Activated B cell treated with CpG ODN at 0.5 μM for 24 hours (primary cell): Measurements from ENCODE around the gene FOXK1. TPM values are rescaled to one million over a fixed set of nuclear protein-coding genes. Genes with fewer than 3 reads are reported as not detected.
A peak's percentile ranks its signal among the peaks of the same experiment; 100 is the strongest.

ENCODE experiments used
- ATAC-seq: fragments of 200-7000 bp; cut with Tn5 transposase; one replicate; pipeline ENCODE4 v1.10.0; 2021; ENCODE audit warnings: low read depth, mild to moderate bottlenecking, moderate library complexity
- CTCF ChIA-PET: fragments of 350-600 bp; sonication (Branson Sonifier 250); formaldehyde crosslinking; loops from one replicate; lab custom pipeline; 2021; ENCODE audit warnings: antibody characterized with exemption; lab: Charles Lee
- POLR2A ChIA-PET: fragments of 350-600 bp; sonication (Branson Sonifier 250); formaldehyde crosslinking; loops from one replicate; lab custom pipeline; 2021; ENCODE audit warnings: antibody characterized with exemption; lab: Charles Lee
- DNase-seq: peaks from one replicate; pipeline ENCODE4 v3.0.0; 2022
- H3K27ac Mint-ChIP-seq: one replicate; pipeline ENCODE4 v1.8.0; 2020; ENCODE audit warnings: mixed read lengths
- H3K27me3 Mint-ChIP-seq: one replicate; pipeline ENCODE4 v1.8.0; 2021; ENCODE audit warnings: mixed read lengths
- H3K36me3 Mint-ChIP-seq: one replicate; pipeline ENCODE4 v1.8.0; 2021; ENCODE audit warnings: low read depth, mixed read lengths
- H3K4me1 Mint-ChIP-seq: one replicate; pipeline ENCODE4 v1.8.0; 2021; ENCODE audit warnings: mixed read lengths
- H3K4me3 Mint-ChIP-seq: one replicate; pipeline ENCODE4 v1.8.0; 2020; ENCODE audit warnings: mild to moderate bottlenecking, mixed read lengths
- H3K9me3 Mint-ChIP-seq: one replicate; pipeline ENCODE4 v1.8.0; 2020; ENCODE audit warnings: mixed read lengths
- intact Hi-C: fragments of 100-400 bp; cut with micrococcal nuclease; formaldehyde crosslinking; loops from one replicate; pipeline ENCODE4 v1.15.1; 2024
- total RNA-seq: library from RNA; stranded (reverse); gene quantifications from 2 replicates; pipeline ENCODE4 v1.2.3, GENCODE V29; 2022
- TF ChIP-seq, protein P1 (sequence below): fragments of 200-600 bp; IDR thresholded peaks from one replicate; pipeline ENCODE4 v1.8.0; 2022; ENCODE audit warnings: antibody characterized with exemption, mild to moderate bottlenecking

Gene FOXK1
- total RNA-seq, 1 donor from 2014 or later: 42.7 TPM

DNA sequence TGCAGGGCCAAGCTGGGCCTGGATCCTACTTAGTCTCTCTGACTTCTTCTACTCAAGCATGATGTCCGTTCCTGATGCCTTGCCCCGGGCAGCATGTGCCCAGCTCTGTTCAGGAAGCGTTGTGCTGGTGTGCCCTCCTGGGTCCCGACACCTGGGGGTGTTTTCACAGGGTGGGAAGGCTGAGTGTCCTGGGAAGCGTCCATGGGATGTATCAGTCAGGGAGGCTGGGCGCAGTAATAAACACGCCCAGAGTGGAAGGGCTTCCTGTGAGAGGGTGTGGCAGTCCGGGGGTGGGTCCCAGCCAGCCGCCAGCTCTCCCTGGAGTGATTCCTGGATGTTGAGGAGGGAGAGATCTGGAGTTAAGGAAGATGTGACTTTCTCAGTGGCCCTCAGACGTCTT lies 29.0 kb downstream of the FOXK1 start:
- no peak for DNase-seq
- TF ChIP-seq, protein P1, sequence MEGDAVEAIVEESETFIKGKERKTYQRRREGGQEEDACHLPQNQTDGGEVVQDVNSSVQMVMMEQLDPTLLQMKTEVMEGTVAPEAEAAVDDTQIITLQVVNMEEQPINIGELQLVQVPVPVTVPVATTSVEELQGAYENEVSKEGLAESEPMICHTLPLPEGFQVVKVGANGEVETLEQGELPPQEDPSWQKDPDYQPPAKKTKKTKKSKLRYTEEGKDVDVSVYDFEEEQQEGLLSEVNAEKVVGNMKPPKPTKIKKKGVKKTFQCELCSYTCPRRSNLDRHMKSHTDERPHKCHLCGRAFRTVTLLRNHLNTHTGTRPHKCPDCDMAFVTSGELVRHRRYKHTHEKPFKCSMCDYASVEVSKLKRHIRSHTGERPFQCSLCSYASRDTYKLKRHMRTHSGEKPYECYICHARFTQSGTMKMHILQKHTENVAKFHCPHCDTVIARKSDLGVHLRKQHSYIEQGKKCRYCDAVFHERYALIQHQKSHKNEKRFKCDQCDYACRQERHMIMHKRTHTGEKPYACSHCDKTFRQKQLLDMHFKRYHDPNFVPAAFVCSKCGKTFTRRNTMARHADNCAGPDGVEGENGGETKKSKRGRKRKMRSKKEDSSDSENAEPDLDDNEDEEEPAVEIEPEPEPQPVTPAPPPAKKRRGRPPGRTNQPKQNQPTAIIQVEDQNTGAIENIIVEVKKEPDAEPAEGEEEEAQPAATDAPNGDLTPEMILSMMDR: no peak
- ATAC-seq: no peak
- Mint-ChIP-seq H3K27ac (peak overlapping the region; percentile 22), H3K9me3 (no peaks in the 10 kb centered on the region), H3K36me3 (peaks cover 26% of the 10 kb centered on the region), H3K4me3 (no peak overlapping the region), H3K4me1 (peaks cover 51% of the 10 kb centered on the region), H3K27me3 (no peaks in the 10 kb centered on the region)
- ChIA-PET CTCF (no interaction called here), POLR2A (interaction anchor here (1.0 to 2.1 kb wide), 2 partner anchors 64 to 69 kb away, joined by 3 to 12 read pairs; no protein-coding TSS in a partner anchor)
- intact Hi-C loops: no loop called here

DNA sequence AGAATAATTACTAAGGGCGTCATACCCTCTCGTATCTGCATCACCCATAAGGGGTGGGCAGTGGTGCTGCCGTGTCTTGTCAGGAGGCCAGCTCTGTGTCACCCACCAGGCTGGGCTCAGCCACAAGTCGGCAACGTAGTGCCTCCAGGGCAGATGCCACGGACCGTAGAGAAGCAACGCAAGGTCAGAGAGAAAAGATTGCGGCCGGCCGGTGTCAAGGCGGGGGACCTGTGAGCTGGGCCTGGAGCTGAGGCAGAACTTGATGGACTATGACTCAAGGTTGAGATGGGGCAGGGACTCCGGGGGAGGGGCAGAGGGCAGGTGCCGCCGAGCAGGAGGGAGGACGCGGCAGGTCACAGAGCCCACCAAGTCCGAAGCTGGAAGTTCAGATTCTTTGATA lies 29.5 kb downstream of the FOXK1 start:
- Mint-ChIP-seq H3K27me3 (no peaks in the 10 kb centered on the region), H3K36me3 (peaks cover 26% of the 10 kb centered on the region), H3K4me1 (peaks cover 45% of the 10 kb centered on the region), H3K27ac (peak overlapping the region; percentile 5), H3K4me3 (no peak overlapping the region), H3K9me3 (no peaks in the 10 kb centered on the region)
- TF ChIP-seq, protein P1: no peak
- ChIA-PET CTCF (no interaction called here), POLR2A (interaction anchor here (1.0 to 3.0 kb wide), 4 partner anchors 13 to 70 kb away, joined by 3 to 17 read pairs (median 9); no protein-coding TSS in a partner anchor)
- ATAC-seq (no peak), DNase-seq (no peak)
- intact Hi-C loops: loop anchor here (1.0 to 2.0 kb wide), 3 partner anchors 14 to 33 kb away; no protein-coding TSS in a partner anchor

DNA sequence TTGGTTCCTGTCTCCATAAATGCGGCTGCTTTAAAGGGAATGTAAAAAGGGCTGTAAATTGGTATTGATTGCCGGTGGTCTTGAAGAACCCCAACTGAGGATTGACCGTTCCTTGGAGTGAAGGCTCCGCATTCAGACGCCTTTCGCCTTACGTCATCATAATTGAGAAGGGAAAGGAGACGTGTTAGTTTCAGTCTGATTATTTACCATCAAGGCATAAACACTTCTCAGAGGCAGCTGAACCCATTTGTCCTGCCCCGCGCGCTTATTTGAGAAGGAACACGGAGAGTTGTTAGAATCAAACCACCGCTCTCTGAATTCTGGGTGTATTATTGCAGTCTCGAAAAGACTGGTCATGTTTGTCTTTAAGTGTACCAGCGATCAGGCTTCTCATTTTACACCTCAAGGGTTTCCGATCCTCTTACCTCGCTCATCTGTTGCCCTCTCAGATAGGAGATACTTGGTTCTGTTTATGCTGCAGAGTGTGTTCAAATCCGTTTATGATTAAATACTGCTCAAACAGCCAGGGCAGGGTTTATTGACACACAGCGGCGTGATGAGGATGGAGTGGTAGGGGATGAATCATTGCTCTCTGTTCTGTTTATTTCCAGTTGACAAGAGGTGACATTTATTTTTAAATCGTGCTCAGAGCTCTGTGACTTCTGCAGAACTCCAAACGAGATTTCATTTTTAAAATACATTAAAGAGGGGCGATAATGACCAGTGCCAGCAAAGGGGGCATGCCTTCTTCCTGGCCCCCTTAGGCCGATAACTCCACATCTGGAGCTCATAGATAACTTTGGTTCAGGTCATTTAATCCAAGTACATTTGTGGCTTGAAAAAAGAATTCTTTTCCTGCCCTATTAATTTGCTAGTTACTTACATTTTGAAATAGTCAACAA lies 30.4 kb downstream of the FOXK1 start:
- peak overlapping the region; percentile 75 for H3K4me3 Mint-ChIP-seq
- intact Hi-C loops: loop anchor here (1.0 to 2.0 kb wide), 3 partner anchors 13 to 32 kb away; no protein-coding TSS in a partner anchor

DNA sequence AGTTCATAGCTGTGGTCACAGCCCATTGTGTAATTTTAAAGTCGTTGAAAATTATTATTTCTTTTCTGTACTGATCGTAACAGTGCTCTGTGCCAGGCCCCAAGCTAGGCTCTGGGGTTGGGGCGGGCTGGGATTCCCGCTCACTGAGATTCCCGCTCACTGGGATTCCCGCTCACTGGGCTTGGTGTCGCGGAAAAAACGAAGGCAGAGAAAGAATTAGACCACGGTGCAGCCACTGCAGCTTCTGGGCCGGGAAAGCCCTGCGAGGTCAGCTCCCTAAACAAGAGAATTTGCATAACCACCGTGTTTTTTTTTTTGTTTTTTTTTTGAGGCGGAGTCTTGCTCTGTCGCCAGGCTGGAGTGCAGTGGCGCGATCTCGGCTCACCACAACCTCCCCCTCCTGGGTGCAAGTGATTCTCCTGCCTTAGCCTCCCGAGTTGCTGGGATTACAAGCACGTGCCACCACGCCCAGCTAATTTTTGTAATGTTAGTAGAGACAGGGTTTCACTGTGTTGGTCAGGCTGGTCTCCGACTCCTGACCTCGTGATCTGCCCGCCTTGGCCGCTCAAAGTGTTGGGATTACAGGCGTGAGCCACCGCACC lies 31.2 kb downstream of the FOXK1 start:
- Mint-ChIP-seq H3K9me3 (no peaks in the 10 kb centered on the region), H3K4me3 (peak overlapping the region; percentile 69), H3K27ac (peak overlapping the region; percentile 71), H3K27me3 (no peaks in the 10 kb centered on the region), H3K36me3 (peaks cover 33% of the 10 kb centered on the region), H3K4me1 (peaks cover 50% of the 10 kb centered on the region)
- ChIA-PET POLR2A (interaction anchor here (0.6 to 3.0 kb wide), 18 partner anchors 11 to 519 kb away, joined by 3 to 17 read pairs (median 4); partner anchors contain the start of genes AP5Z1 and FOXK1), CTCF (interaction anchor here (0.7 to 1.3 kb wide), 2 partner anchors 11 to 79 kb away, joined by 3 to 4 read pairs; no protein-coding TSS in a partner anchor)
- TF ChIP-seq, protein P1: no peak
- DNase-seq (no peak), ATAC-seq (peak; percentile 51)
- intact Hi-C loops: loop anchor here (2.0 kb wide), 1 partner anchor 32 kb away; no protein-coding TSS in a partner anchor

More for the DNA sequence above, 30.4 kb downstream of the FOXK1 start:
- ChIA-PET POLR2A (interaction anchor here (0.6 to 3.0 kb wide), 19 partner anchors 12 to 520 kb away, joined by 3 to 17 read pairs (median 5); partner anchors contain the start of genes AP5Z1 and FOXK1), CTCF (interaction anchor here (0.7 to 1.3 kb wide), 2 partner anchors 12 to 80 kb away, joined by 3 to 4 read pairs; no protein-coding TSS in a partner anchor)
- Mint-ChIP-seq H3K27ac (peak overlapping the region; percentile 73), H3K27me3 (no peaks in the 10 kb centered on the region), H3K9me3 (no peaks in the 10 kb centered on the region), H3K36me3 (peaks cover 29% of the 10 kb centered on the region), H3K4me1 (peaks cover 50% of the 10 kb centered on the region)
- DNase-seq (no peak), ATAC-seq (peak; percentile 78)
- TF ChIP-seq, protein P1: no peak
